A549 (cell line): Measurements from ENCODE around the gene GRIK2. TPM values are rescaled to one million over a fixed set of nuclear protein-coding genes. Genes with fewer than 3 reads are reported as not detected.

ENCODE experiments used
- ATAC-seq, 2 experiments: fragments of 200-7000 bp in 1 of 2; fragments of >200 bp in 1 of 2; cut with Nextera tagmentation in 1 of 2; cut with Tn5 transposase in 1 of 2; 3 replicates each; pipeline versions ENCODE4 v1.8.0 to v1.9.1; 2018 to 2020; ENCODE audit warnings: mild to moderate bottlenecking in 1 of 2, moderate library complexity in 1 of 2
- CTCF ChIA-PET: fragments of 300-600 bp; sonication (Branson Sonifier 250); formaldehyde crosslinking; extraction: SDS; loops from one replicate; lab custom pipeline; 2021; ENCODE audit warnings: antibody characterized with exemption, inconsistent platforms; lab: Yijun Ruan, JAX
- POLR2A ChIA-PET: fragments of 350-600 bp; formaldehyde crosslinking; extraction: SDS; loops from one replicate; lab custom pipeline; 2021; ENCODE audit warnings: antibody characterized with exemption, inconsistent platforms; lab: Yijun Ruan, JAX
- DNase-seq, 2 experiments: peaks; one replicate each; pipeline versions ENCODE4 v3.0.0 to v3.0.0-alpha.2; 2011 to 2016; ENCODE audit warnings: low read depth in 1 of 2, low spot score in 1 of 2
- FAIRE-seq: peaks from 2 replicates; lab custom pipeline; 2011; peaks lifted over from hg19 to GRCh38; lab: Jason Lieb, UNC
- H3K27ac ChIP-seq, 2 experiments: fragments of >200 bp; sonication (Bioruptor Twin); formaldehyde crosslinking; 3 replicates each; pipeline ENCODE4 v1.5.1; 2016 to 2017
- H3K4me1 ChIP-seq: fragments of >200 bp; sonication (Bioruptor Twin); formaldehyde crosslinking; 3 replicates; pipeline ENCODE4 v1.6.1; 2016
- H3K4me2 ChIP-seq: fragments of >200 bp; sonication (Bioruptor Twin); formaldehyde crosslinking; 3 replicates; pipeline ENCODE4 v1.6.1; 2016
- H3K4me3 ChIP-seq: fragments of >200 bp; sonication (Bioruptor Twin); formaldehyde crosslinking; 3 replicates; pipeline ENCODE4 v1.5.1; 2016
- H3K9me3 ChIP-seq: fragments of >200 bp; sonication (Bioruptor Twin); formaldehyde crosslinking; 3 replicates; pipeline ENCODE4 v1.6.1; 2016
- BCL3 ChIP-seq: fragments of >200 bp; sonication (Bioruptor Twin); formaldehyde crosslinking; IDR thresholded peaks from 3 replicates; pipeline ENCODE4 v1.6.1; 2016
- BHLHE40 ChIP-seq: IDR thresholded peaks from 2 replicates; pipeline ENCODE4 v1.6.1; 2012; ENCODE audit warnings: low read depth, low read length, inconsistent platforms
- CEBPB ChIP-seq, 2 experiments: fragments of >200 bp in 1 of 2; sonication (Bioruptor Twin) in 1 of 2; formaldehyde crosslinking in 1 of 2; IDR thresholded peaks; 2 replicates each; pipeline ENCODE4 v1.6.1; 2012 to 2016
- CHD4 ChIP-seq: fragments of 200-600 bp; sonication (generic); IDR thresholded peaks from 2 replicates; pipeline ENCODE4 v1.6.1; 2016; ENCODE audit warnings: antibody characterized with exemption, mild to moderate bottlenecking, borderline replicate concordance
- EHF ChIP-seq: fragments of 250-450 bp; sonication (Bioruptor Pico); IDR thresholded peaks from 2 replicates; pipeline ENCODE4 v1.5.0; 2020; ENCODE audit warnings: mild to moderate bottlenecking
- GATA3 ChIP-seq: IDR thresholded peaks from 2 replicates; pipeline ENCODE4 v1.6.1; 2012; ENCODE audit warnings: borderline replicate concordance
- HES2 ChIP-seq: fragments of >200 bp; sonication (Bioruptor Twin); formaldehyde crosslinking; IDR thresholded peaks from 2 replicates; pipeline ENCODE4 v1.6.1; 2016
- HEYL ChIP-seq: fragments of 250-450 bp; sonication (Bioruptor Pico); IDR thresholded peaks from 2 replicates; pipeline ENCODE4 v1.8.0; 2021; ENCODE audit warnings: mild to moderate bottlenecking, moderate library complexity
- HOXA7 ChIP-seq: fragments of 250-450 bp; sonication (Bioruptor Pico); IDR thresholded peaks from 2 replicates; pipeline ENCODE4 v1.5.0; 2020; ENCODE audit warnings: mild to moderate bottlenecking, moderate library complexity
- HOXB13 ChIP-seq: fragments of 250-450 bp; sonication (Bioruptor Pico); IDR thresholded peaks from 2 replicates; pipeline ENCODE4 v1.5.0; 2020; ENCODE audit warnings: low read depth, mild to moderate bottlenecking, moderate library complexity
- JUNB ChIP-seq: fragments of >200 bp; sonication (Bioruptor Twin); formaldehyde crosslinking; IDR thresholded peaks from 2 replicates; pipeline ENCODE4 v1.6.1; 2016
- KDM1A ChIP-seq: fragments of 200-600 bp; sonication (generic); IDR thresholded peaks from 2 replicates; pipeline ENCODE4 v1.6.1; 2016; ENCODE audit warnings: low read depth, mild to moderate bottlenecking
- KDM5A ChIP-seq: fragments of 200-600 bp; sonication (generic); IDR thresholded peaks from 2 replicates; pipeline ENCODE4 v1.6.1; 2016; ENCODE audit warnings: antibody characterized with exemption, mild to moderate bottlenecking
- MYC ChIP-seq: IDR thresholded peaks from 2 replicates; pipeline ENCODE4 v1.6.1; 2012; ENCODE audit warnings: mild to moderate bottlenecking, inconsistent platforms, low read length, improper control_type of control experiment, borderline replicate concordance
- NPAS2 ChIP-seq: fragments of 250-450 bp; sonication (Bioruptor Pico); IDR thresholded peaks from 2 replicates; pipeline ENCODE4 v1.8.0; 2022; ENCODE audit warnings: mild to moderate bottlenecking, moderate library complexity, borderline replicate concordance
- RAD21 ChIP-seq, 2 experiments: fragments of >200 bp in 1 of 2; sonication (Bioruptor Twin) in 1 of 2; formaldehyde crosslinking in 1 of 2; IDR thresholded peaks in 1 of 2; conservative IDR thresholded peaks in 1 of 2; 2 replicates in 1 of 2; 3 replicates in 1 of 2; pipeline ENCODE4 v1.6.1; 2012 to 2018; ENCODE audit warnings: inconsistent platforms in 1 of 2
- SREBF2 ChIP-seq: fragments of 450-650 bp; IDR thresholded peaks from 2 replicates; pipeline ENCODE4 v1.6.1; 2014; ENCODE audit warnings: mild to moderate bottlenecking, moderate library complexity
- ZC3H11A ChIP-seq: fragments of 450-650 bp; IDR thresholded peaks from 2 replicates; pipeline ENCODE4 v1.6.1; 2014; ENCODE audit warnings: antibody characterized with exemption, mild to moderate bottlenecking
- WGBS: methylation state at CpG from one replicate; pipeline ENCODE4 v1.1.6; 2017; ENCODE audit errors: missing lambda C conversion rate; 5-methylcytosine and 5-hydroxymethylcytosine counted together
- polyA plus RNA-seq, 4 experiments: library from polyadenylated mRNA; depleted of rRNA in 3 of 4; stranded (reverse); fragments of >200 nt; fragmentation: RNase III in 1 of 4; extraction: RNeasy Plus Mini Kit Qiagen cat#74134 plus additional on column Dnase treatment in 1 of 4; gene quantifications; 2 replicates in 3 of 4; 3 replicates in 1 of 4; pipeline ENCODE4 v1.2.3, GENCODE V29; 2011 to 2017
- TF ChIP-seq, protein P1 (sequence below): fragments of 250-450 bp; sonication (Bioruptor Pico); IDR thresholded peaks from 2 replicates; pipeline ENCODE4 v1.5.0; 2020; ENCODE audit warnings: low read depth, mild to moderate bottlenecking, moderate library complexity
- TF ChIP-seq, protein P2 (sequence below): fragments of >200 bp; sonication (Bioruptor Twin); formaldehyde crosslinking; IDR thresholded peaks from 3 replicates; pipeline ENCODE4 v1.5.1; 2016

Gene GRIK2
- polyA plus RNA-seq, 2 of the 4 experiments (the other 2 are of a cell fraction) = 0.56 to 0.65 TPM

DNA sequence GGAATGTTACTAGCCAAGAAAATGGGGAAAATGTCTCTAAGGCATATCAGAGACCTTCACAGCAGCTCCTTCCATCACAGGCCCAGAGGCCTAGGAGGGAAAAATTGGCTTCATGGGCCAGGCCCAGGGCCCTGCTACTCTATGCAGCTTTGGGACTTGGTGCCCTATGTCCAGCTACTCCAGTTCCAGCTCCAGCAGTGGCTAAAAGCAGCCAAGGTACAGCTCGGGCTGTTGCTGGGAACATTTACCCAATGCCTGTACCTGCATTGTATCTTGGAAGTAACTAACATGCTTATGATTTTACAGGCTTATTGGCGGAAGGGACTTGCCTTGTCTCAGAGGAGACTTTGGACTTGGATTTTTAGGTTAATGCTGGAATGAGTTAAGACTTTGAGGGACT, 390.6 kb downstream of the GRIK2 start (continued):
- TF ChIP-seq BHLHE40 = no peak
- TF ChIP-seq HEYL = no peak
- TF ChIP-seq SREBF2 = no peak
- no peak for TF ChIP-seq HOXB13
- TF ChIP-seq ZC3H11A = no peak
- no peak for TF ChIP-seq BCL3

- no peak overlapping the region for H3K4me2 ChIP-seq
These were observed 406.0 kb downstream of the GRIK2 start for GRCh38 chr6:101799531-101799930.

GRCh38 chr6:101800598-101800997, 407.1 kb downstream of the GRIK2 start:
- Histone ChIP-seq H3K9me3 (no peaks in the 10 kb centered on the region), H3K27ac (no peak overlapping the region), H3K4me2 (no peak overlapping the region), H3K4me3 (no peak overlapping the region)
- ATAC-seq (no peak), DNase-seq (no peak)
- 17% methylated on average over 3 of the region's 3 CpGs for WGBS
- TF ChIP-seq RAD21 (conservative IDR thresholded peaks at IDR 0.05 in 1 of 2, IDR thresholded peaks at IDR 0.05 in 1 of 2) (no peak), NPAS2 (CRISPR knock-in tag) (no peak), CHD4 (no peak), KDM1A (no peak), GATA3 (no peak), HOXB13 (no peak), HES2 (no peak), MYC (no peak)
- TF ChIP-seq, protein P1, sequence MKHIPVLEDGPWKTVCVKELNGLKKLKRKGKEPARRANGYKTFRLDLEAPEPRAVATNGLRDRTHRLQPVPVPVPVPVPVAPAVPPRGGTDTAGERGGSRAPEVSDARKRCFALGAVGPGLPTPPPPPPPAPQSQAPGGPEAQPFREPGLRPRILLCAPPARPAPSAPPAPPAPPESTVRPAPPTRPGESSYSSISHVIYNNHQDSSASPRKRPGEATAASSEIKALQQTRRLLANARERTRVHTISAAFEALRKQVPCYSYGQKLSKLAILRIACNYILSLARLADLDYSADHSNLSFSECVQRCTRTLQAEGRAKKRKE (CRISPR knock-in tag) = no peak
- TF ChIP-seq, protein P2, sequence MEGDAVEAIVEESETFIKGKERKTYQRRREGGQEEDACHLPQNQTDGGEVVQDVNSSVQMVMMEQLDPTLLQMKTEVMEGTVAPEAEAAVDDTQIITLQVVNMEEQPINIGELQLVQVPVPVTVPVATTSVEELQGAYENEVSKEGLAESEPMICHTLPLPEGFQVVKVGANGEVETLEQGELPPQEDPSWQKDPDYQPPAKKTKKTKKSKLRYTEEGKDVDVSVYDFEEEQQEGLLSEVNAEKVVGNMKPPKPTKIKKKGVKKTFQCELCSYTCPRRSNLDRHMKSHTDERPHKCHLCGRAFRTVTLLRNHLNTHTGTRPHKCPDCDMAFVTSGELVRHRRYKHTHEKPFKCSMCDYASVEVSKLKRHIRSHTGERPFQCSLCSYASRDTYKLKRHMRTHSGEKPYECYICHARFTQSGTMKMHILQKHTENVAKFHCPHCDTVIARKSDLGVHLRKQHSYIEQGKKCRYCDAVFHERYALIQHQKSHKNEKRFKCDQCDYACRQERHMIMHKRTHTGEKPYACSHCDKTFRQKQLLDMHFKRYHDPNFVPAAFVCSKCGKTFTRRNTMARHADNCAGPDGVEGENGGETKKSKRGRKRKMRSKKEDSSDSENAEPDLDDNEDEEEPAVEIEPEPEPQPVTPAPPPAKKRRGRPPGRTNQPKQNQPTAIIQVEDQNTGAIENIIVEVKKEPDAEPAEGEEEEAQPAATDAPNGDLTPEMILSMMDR = no peak
- TF ChIP-seq, all 56 proteins: peak for 0
- no peaks in the 10 kb centered on the region for H3K4me1 ChIP-seq
- FAIRE-seq = no peak
- ChIA-PET POLR2A (no interaction called here), CTCF (no interaction called here)

More at GRCh38 chr6:101799531-101799930, 406.0 kb downstream of the GRIK2 start:
- FAIRE-seq (no peak), ATAC-seq (no peak), DNase-seq (no peak)
- no peak overlapping the region for H3K4me3 ChIP-seq
- TF ChIP-seq KDM5A (no peak), JUNB (no peak), HOXA7 (CRISPR knock-in tag) (no peak), EHF (CRISPR knock-in tag) (no peak), MYC (no peak), GATA3 (no peak), HEYL (no peak), CEBPB (IDR thresholded peaks at IDR 0.05) (no peak)
- no peak overlapping the region for H3K27ac ChIP-seq
- no peaks in the 10 kb centered on the region for H3K9me3 ChIP-seq
- POLR2A ChIA-PET = no interaction called here
- H3K4me1 ChIP-seq = no peaks in the 10 kb centered on the region
- 69% methylated on average over 5 of the region's 5 CpGs for WGBS
- CTCF ChIA-PET = no interaction called here
